ENCODE data around the gene SNRPD3.
"Not testable (repeated sequence)": the region's sequence is repeated elsewhere in the genome, so short reads cannot be mapped to it uniquely, and the experiment has no call there.

Gene SNRPD3

DNA sequence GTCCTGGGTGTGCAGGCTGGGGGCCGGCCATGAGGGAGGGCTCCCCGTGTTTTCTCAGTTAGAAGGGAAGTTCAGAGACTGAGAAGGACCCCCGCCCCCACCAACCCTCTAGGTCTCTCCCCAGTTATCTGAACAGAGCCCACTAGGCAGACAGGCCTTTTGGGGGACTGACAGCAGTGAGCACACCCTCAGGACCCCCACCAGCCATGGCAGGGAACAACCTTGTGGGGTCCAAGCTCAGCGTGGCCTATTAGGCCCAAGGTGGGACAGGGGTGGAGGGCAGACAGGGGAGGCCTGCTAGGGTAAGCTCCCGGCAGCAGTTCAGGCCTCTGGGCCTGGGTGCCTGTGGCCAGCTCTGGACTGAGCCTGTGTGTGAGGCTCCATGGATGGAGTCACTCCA lies 31.5 kb downstream of the SNRPD3 start:
- 0 out of 2 replicates have a peak, but pooled peaks cover 3% of the 10 kb centered on the region for H3K4me1 ChIP-seq (ENCODE audit: control insufficient read depth, insufficient read depth, low read length)
- no peak overlapping the region for H3K9ac ChIP-seq (ENCODE audit: low read depth, low read length)
- no peaks in the 10 kb centered on the region for H3K27me3 ChIP-seq (ENCODE audit: control insufficient read depth, insufficient read depth, low read length)
- H3K36me3 ChIP-seq (ENCODE audit: control insufficient read depth, insufficient read depth, low read length), result peaks cover 10% of the 10 kb centered on the region
- no peaks in the 10 kb centered on the region for H3K9me3 ChIP-seq (ENCODE audit: control insufficient read depth, insufficient read depth, low read length)
- H3K27ac ChIP-seq (ENCODE audit: low read depth, low read length), result no peak overlapping the region
- no peak overlapping the region for H3K4me3 ChIP-seq (ENCODE audit: low read depth, low read length)

DNA sequence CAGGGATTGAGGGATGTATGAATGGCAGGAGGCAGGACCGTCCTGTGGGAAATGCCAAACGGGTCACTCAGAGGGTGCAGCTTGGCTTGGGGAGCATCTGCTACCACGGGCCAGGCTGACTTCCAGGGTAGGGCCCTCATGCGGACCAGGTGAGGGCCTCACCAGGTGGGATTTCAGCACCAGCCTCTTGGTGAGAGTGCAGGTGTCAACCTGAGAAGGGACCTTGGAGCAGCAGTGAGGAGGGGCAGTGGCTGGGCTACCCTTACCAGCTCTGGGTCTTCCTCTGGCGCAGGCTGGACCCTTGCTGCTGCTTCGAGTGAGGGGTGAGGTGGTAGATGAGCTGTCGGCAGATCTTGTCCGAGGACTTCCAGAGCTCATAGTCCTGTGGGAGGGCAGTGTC lies 32.1 kb downstream of the SNRPD3 start:
- no peak overlapping the region for H3K9ac ChIP-seq (ENCODE audit: low read depth, low read length)
- no peaks in the 10 kb centered on the region for H3K9me3 ChIP-seq (ENCODE audit: control insufficient read depth, insufficient read depth, low read length)
- H3K36me3 ChIP-seq (ENCODE audit: control insufficient read depth, insufficient read depth, low read length), result peaks cover 10% of the 10 kb centered on the region
- no peak overlapping the region for H3K4me3 ChIP-seq (ENCODE audit: low read depth, low read length)
- 0 out of 2 replicates have a peak, but pooled peaks cover 4% of the 10 kb centered on the region for H3K4me1 ChIP-seq (ENCODE audit: control insufficient read depth, insufficient read depth, low read length)
- no peaks in the 10 kb centered on the region for H3K27me3 ChIP-seq (ENCODE audit: control insufficient read depth, insufficient read depth, low read length)
- H3K27ac ChIP-seq (ENCODE audit: low read depth, low read length), result no peak overlapping the region

DNA sequence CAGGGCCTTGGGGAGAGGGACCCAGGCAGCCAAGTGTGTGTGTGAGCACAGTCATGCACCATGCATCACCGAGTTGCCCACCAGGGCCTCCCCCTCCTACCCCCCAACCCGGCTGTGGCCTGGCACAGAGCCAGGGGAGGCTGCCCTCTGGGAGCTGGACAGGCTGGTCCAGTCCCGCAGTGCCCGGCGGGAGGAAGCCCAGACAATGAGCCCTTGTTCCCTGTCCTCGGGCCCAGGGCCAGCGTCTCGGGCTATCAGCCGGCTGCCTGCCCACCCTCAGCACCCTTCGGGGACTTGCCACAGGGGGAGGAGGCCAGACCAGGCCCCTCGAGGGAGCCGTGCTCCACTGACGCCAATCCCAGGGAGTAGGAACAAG lies 32.6 kb downstream of the SNRPD3 start:
- no peak overlapping the region for H3K4me3 ChIP-seq (ENCODE audit: low read depth, low read length)
- no peaks in the 10 kb centered on the region for H3K27me3 ChIP-seq (ENCODE audit: control insufficient read depth, insufficient read depth, low read length)
- H3K27ac ChIP-seq (ENCODE audit: low read depth, low read length), result no peak overlapping the region
- no peaks in the 10 kb centered on the region for H3K9me3 ChIP-seq (ENCODE audit: control insufficient read depth, insufficient read depth, low read length)
- no peak overlapping the region for H3K9ac ChIP-seq (ENCODE audit: low read depth, low read length)
- peaks cover 4% of the 10 kb centered on the region; the same call in 1 of the 2 replicates for H3K4me1 ChIP-seq (ENCODE audit: control insufficient read depth, insufficient read depth, low read length)
- H3K36me3 ChIP-seq (ENCODE audit: control insufficient read depth, insufficient read depth, low read length), result peaks cover 10% of the 10 kb centered on the region

DNA sequence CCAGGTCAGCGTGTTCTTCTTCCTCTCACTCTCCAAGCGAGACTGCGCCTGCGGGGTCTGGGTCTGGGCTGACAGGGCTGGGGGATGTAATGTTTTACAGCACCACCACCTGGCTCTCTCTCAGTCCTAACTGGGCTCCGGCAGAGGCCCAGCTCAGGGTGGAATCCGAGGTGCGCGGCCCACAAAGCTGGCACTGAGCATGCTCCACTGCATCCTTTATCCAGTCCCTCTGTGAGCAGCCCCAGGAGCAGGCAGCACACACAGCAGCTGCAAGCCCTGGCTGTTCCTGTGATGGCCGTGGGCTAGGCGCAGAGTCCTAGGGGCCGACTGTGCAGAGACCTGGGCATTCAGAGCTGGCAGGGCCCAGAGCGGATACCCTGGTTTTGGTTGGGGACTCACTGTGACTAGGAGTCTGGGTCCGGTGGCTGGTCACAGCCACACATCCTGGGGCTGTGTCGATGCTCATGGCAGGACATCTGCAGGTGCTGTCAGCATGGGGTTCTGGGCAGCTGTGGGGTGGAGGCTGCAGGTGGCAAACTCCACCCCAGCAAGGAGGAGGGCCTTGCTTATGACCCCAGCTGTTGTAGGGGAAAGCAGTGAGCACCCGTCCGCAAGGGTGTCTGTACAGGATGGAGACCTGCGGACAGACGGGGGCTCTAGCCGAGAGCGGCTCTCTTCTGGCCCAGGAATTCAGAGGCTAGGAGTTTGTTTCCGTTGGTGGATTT lies 33.1 kb downstream of the SNRPD3 start:
- no peak overlapping the region for H3K9ac ChIP-seq (ENCODE audit: low read depth, low read length)
- H3K36me3 ChIP-seq (ENCODE audit: control insufficient read depth, insufficient read depth, low read length), result peaks cover 10% of the 10 kb centered on the region
- H3K4me3 ChIP-seq (ENCODE audit: low read depth, low read length), result no peak overlapping the region
- peaks cover 4% of the 10 kb centered on the region; the same call in 1 of the 2 replicates for H3K4me1 ChIP-seq (ENCODE audit: control insufficient read depth, insufficient read depth, low read length)
- H3K9me3 ChIP-seq (ENCODE audit: control insufficient read depth, insufficient read depth, low read length), result no peaks in the 10 kb centered on the region
- no peak overlapping the region for H3K27ac ChIP-seq (ENCODE audit: low read depth, low read length)
- no peaks in the 10 kb centered on the region for H3K27me3 ChIP-seq (ENCODE audit: control insufficient read depth, insufficient read depth, low read length)

DNA sequence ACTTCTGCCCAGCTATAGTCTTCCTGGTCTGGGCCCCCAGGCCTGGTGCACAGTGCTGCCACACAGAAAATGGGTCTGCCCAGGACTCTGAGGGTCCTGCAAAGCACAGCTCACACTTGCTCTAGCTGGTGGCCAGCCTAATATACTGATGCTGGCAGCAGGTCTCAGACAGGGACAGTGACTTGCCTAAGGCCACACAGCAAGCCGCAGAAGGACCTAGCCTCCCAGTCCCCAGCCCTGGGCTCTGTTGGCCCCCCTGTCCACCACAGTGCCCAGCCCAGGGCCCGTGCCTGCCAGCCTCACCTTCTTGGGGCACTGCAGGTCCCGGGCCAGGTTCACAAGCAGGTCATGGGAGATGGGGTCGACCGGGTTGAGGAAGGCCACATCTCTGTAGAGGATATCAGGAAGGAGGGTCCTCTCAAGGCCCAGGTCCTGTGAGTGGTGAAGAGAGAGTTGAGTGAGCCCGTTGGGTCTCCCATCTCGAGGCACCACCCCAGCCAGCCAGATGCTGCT lies 33.8 kb downstream of the SNRPD3 start:
- Histone ChIP-seq H3K9me3 (ENCODE audit: control insufficient read depth, insufficient read depth, low read length) (no peaks in the 10 kb centered on the region), H3K27me3 (ENCODE audit: control insufficient read depth, insufficient read depth, low read length) (no peaks in the 10 kb centered on the region), H3K4me1 (ENCODE audit: control insufficient read depth, insufficient read depth, low read length) (peaks cover 4% of the 10 kb centered on the region; the same call in 1 of the 2 replicates), H3K4me3 (ENCODE audit: low read depth, low read length) (no peak overlapping the region), H3K9ac (ENCODE audit: low read depth, low read length) (no peak overlapping the region), H3K27ac (ENCODE audit: low read depth, low read length) (no peak overlapping the region), H3K36me3 (ENCODE audit: control insufficient read depth, insufficient read depth, low read length) (peaks cover 10% of the 10 kb centered on the region)

DNA sequence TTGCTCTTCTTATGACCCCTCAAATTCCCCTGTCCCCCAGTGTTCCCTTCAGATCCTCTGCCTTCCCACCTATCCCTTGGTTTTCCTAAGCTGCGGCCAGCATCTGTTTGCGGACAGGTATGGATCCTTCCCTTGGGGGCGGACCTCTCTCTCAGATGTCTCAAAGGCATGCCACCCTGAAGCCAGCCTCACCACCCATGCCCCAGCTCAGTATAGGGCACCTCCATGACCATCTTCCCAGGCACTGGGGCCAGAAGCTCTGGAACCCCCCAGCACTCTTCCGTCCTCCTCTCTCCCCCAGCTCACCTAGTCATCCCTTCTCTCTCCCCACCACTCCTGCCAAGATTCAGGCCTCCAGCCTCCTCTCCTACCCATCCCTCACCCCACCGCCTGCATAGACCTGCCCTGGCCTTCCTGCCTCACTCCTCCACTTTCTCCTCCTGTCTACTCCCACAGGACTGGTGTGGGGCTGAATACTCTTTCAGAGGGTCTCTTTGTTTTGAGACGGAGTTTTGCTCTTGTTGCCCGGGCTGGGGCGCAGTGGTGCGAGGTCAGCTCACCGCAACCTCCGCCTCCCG lies 34.9 kb downstream of the SNRPD3 start:
- Histone ChIP-seq H3K4me3 (ENCODE audit: low read depth, low read length) (no peak overlapping the region), H3K27ac (ENCODE audit: low read depth, low read length) (no peak overlapping the region)

DNA sequence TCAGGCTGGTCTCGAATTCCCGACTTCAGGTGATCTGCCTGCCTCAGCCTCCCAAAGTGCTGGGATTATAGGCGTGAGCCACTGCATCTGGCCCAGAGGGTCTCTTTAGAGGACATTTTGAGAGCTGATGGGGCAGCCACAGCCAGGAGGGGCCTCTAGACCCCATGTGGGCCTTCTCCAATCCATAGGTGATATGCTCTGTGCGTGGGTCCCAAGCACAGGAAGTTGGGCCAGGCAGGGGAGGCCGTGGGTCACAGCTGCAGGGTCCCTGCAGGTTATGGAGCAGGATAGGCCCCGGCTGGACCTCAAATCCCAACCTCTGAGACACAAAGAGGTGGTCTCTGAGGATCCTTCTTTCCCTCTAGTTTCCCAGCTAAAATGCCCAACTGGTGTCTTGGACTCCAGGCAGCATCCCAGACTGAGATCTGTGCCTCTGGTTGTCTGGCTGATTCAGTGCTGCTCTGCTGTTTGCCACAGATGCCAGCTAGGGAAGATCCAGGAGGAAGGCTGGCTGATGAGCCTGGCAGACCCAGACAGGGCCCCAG lies 35.6 kb downstream of the SNRPD3 start:
- H3K27ac ChIP-seq (ENCODE audit: low read depth, low read length), result no peak overlapping the region

More for the DNA sequence above, 34.9 kb downstream of the SNRPD3 start:
- H3K36me3 ChIP-seq (ENCODE audit: control insufficient read depth, insufficient read depth, low read length), result peaks cover 10% of the 10 kb centered on the region
- H3K27me3 ChIP-seq (ENCODE audit: control insufficient read depth, insufficient read depth, low read length), result no peaks in the 10 kb centered on the region
- H3K9me3 ChIP-seq (ENCODE audit: control insufficient read depth, insufficient read depth, low read length), result no peaks in the 10 kb centered on the region
- H3K9ac ChIP-seq (ENCODE audit: low read depth, low read length), result no peak overlapping the region
- peaks cover 4% of the 10 kb centered on the region; the same call in 1 of the 2 replicates for H3K4me1 ChIP-seq (ENCODE audit: control insufficient read depth, insufficient read depth, low read length)

DNA sequence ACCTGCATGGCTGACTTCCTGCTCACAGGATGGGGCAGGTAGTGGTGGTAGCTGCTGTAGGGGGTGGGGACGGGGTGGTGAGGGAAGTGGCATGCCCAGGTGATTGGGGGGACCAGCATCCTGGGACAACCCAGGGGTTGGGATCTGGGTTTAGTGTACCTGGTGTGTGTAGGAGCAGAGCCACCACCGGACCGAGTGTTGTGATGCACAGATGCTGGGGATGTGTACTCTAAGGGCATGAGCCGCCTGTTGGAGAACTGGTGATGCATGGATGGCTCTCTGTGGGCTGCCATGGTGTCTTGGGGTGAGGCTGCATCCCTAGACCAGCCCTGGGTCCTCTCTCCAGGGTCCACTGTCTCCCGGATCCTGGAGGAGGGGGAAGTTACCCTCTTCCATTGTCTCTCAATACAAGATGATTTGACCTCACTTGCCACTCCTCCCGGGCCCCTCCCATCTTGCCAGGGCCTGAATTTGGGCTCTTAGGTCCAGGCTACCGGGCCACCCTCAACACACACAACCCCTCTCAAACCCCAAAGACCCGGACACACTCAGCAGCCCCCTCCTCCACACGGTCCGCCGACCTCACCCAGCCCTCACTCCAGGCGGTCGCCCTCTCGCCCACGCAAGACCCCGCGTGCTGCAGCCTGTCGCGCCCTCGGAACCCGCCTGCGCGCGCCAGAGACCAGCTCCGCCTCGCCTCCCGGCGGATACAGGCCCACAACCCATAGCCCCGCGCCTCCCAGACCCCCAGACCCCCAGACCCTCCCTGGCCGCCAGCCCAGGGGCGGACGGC lies 36.5 kb downstream of the SNRPD3 start:
- Histone ChIP-seq H3K9ac (ENCODE audit: low read depth, low read length) (peak overlapping the region; percentile 23; the same call in 1 of the 2 replicates), H3K27me3 (ENCODE audit: control insufficient read depth, insufficient read depth, low read length) (no peaks in the 10 kb centered on the region), H3K4me1 (ENCODE audit: control insufficient read depth, insufficient read depth, low read length) (peaks cover 4% of the 10 kb centered on the region; the same call in 1 of the 2 replicates), H3K36me3 (ENCODE audit: control insufficient read depth, insufficient read depth, low read length) (peaks cover 10% of the 10 kb centered on the region), H3K9me3 (ENCODE audit: control insufficient read depth, insufficient read depth, low read length) (no peaks in the 10 kb centered on the region), H3K27ac (ENCODE audit: low read depth, low read length) (peak overlapping the region; percentile 69), H3K4me3 (ENCODE audit: low read depth, low read length) (peak overlapping the region; percentile 61)

More for the DNA sequence above, 35.6 kb downstream of the SNRPD3 start:
- Histone ChIP-seq H3K4me1 (ENCODE audit: control insufficient read depth, insufficient read depth, low read length) (peaks cover 4% of the 10 kb centered on the region; the same call in 1 of the 2 replicates), H3K9me3 (ENCODE audit: control insufficient read depth, insufficient read depth, low read length) (no peaks in the 10 kb centered on the region), H3K36me3 (ENCODE audit: control insufficient read depth, insufficient read depth, low read length) (peaks cover 10% of the 10 kb centered on the region), H3K27me3 (ENCODE audit: control insufficient read depth, insufficient read depth, low read length) (no peaks in the 10 kb centered on the region), H3K4me3 (ENCODE audit: low read depth, low read length) (no peak overlapping the region), H3K9ac (ENCODE audit: low read depth, low read length) (no peak overlapping the region)

DNA sequence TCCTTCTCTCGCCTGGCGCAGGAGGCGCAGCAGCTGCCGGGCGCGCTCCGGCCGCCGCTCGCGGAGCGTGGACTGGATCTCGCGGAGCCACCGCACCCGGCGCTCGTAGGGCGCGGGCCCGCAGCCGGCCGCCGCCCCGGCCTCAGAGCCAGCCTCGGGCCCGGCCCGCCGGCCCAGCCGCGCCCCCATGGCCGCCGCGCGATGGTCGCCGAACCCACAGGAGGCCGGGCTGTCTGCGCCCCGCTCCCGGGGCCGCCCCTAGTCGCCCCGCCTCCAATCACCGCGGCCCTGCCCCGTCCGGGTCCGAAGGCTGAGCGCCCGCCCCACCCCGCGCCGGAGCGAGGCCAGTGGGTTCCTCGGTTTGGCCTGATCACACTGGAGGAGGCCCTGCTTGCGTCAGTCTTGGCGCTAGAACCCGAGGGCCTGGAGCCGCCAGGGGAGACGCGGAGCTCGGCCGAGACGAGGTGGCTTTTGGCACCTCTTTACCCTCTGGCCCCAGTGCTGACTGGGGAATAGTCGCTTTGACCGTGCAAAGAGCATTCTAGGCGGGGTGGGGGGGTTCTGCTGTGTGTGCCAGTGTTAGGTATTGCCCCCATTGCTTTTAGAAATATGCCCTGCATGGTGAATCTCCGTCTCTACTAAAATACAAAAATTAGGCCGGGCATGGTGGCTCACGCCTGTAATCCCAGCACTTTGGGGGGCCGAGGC lies 37.2 kb downstream of the SNRPD3 start, which contains the start of gene LRRC75B:
Gene LRRC75B, minus strand, starts transcription at position 223 of the 708 bp plus-strand sequence. Its CDS starts 34 bp downstream, at position 189.
- Histone ChIP-seq H3K9me3 (ENCODE audit: control insufficient read depth, insufficient read depth, low read length) (no peaks in the 10 kb centered on the region), H3K4me1 (ENCODE audit: control insufficient read depth, insufficient read depth, low read length) (peaks cover 4% of the 10 kb centered on the region; the same call in 1 of the 2 replicates), H3K9ac (ENCODE audit: low read depth, low read length) (peak within 1 kb of the TSS; percentile 64), H3K4me3 (ENCODE audit: low read depth, low read length) (peak within 1 kb of the TSS; percentile 61), H3K36me3 (ENCODE audit: control insufficient read depth, insufficient read depth, low read length) (peaks cover 3% of the 10 kb centered on the region), H3K27me3 (ENCODE audit: control insufficient read depth, insufficient read depth, low read length) (no peaks in the 10 kb centered on the region), H3K27ac (ENCODE audit: low read depth, low read length) (peak within 1 kb of the TSS; percentile 69)

DNA sequence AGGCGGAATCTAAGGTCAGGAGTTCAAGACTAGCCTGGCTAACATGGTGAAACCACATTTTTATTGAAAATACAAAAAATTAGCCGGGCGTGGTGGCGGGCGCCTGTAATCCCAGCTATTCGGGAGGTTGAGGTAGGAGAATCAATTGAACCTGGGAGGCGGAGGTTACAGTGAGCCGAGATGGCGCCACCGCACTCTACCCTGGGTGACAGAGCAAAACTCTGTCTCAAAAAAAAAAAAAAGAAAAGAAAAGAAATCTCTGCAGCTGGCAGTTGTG lies 37.7 kb downstream of the SNRPD3 start:
- H3K9me3 ChIP-seq (ENCODE audit: control insufficient read depth, insufficient read depth, low read length); H3K4me1 ChIP-seq (ENCODE audit: control insufficient read depth, insufficient read depth, low read length); H3K27me3 ChIP-seq (ENCODE audit: control insufficient read depth, insufficient read depth, low read length); H3K36me3 ChIP-seq (ENCODE audit: control insufficient read depth, insufficient read depth, low read length); H3K27ac ChIP-seq (ENCODE audit: low read depth, low read length): not testable (repeated sequence)
- peak overlapping the region; percentile 61 for H3K4me3 ChIP-seq (ENCODE audit: low read depth, low read length)
- 0 out of 2 replicates have a peak overlapping the region, but pooled peaks have one; percentile 64 for H3K9ac ChIP-seq (ENCODE audit: low read depth, low read length)
